HUDEP-2 (cell line): Measurements from ENCODE around the gene MARK2.

Experiments
- DNase-seq, 76 experiments: peaks; one replicate each; lab custom pipeline; 2025; ENCODE audit not compliant: unreplicated experiment in 76 of 76; lab: John Stamatoyannopoulos, UW

Gene MARK2

DNA sequence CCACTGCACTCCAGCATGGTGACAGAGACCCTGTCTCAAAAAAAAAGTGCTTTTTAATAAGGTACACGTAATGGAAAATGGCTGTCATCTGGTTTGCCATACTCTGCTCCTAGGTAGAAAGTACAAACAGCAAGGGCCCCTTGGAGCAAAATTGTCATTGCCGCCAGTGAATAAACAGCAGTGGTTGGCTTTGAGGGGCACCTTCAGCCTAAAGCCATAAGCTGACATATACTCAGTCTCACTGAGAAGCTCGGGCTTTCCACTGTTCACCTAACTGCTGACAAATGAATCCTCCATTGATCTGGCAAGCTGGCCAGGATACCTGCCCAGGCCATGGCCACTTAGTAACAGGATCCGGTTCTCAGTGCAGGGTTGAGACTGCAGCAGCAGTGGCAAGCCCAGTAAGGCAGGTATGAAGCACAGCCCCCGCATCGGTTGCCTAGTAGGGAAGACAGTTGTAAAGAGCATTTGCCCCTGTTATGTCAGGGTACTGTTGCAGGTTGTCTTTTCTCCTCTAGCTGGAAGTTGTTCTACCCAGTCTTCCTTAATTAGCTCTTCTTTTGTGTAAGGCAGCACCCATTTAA, 38.8 kb downstream of the MARK2 start:
- no peak for DNase-seq

DNA sequence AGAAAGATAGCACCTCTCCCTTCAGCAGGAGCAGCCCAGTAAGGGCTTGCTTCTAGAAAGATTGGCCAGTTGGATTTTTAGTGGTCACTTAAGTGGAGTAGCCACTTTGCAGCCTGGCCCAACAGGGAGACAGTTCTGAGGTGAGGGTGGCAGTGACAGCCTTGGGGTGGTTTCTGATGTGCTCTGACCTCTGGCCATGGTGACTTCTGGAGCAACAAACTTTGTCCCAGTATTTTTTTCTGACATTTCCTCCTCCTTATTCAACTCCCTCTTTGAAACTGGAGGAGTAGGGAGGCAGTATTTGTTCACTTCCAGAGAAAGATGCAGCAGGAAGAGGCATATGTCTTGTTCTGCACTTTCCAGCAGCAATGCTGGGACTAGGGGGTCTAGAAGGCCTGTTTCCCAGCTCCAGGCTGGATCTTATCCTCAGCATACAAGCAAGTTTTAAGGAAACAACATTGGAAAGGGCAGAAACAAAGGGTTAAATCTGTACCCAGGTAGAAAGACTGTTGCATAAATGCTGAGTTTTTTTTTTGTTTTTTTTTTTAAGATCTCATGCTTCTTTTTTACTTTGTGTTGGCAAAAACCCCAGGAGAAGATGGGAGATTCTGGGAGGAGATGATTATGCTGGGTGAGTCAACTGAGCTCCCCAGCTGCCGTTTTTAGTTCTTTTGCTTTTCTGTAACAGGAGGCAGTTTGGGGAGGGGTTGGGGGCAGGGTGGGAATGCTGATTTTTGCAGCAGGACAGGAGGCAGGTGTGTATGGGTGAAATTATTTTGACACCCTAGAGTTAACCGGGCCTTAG, 40.9 kb downstream of the MARK2 start:
- DNase-seq: peak in 1 of 76 experiments; percentile 7

GRCh38 chr11:63880403-63880790, 41.5 kb downstream of the MARK2 start:
- DNase-seq: no peak

- DNase-seq: peak in 23 of 76 experiments; percentile 5 to 50 (median 21)
Measured at GRCh38 chr11:63882555-63883242, 43.8 kb downstream of the MARK2 start.

- no peak for DNase-seq
Measured at GRCh38 chr11:63883791-63884190, 44.9 kb downstream of the MARK2 start.

DNA sequence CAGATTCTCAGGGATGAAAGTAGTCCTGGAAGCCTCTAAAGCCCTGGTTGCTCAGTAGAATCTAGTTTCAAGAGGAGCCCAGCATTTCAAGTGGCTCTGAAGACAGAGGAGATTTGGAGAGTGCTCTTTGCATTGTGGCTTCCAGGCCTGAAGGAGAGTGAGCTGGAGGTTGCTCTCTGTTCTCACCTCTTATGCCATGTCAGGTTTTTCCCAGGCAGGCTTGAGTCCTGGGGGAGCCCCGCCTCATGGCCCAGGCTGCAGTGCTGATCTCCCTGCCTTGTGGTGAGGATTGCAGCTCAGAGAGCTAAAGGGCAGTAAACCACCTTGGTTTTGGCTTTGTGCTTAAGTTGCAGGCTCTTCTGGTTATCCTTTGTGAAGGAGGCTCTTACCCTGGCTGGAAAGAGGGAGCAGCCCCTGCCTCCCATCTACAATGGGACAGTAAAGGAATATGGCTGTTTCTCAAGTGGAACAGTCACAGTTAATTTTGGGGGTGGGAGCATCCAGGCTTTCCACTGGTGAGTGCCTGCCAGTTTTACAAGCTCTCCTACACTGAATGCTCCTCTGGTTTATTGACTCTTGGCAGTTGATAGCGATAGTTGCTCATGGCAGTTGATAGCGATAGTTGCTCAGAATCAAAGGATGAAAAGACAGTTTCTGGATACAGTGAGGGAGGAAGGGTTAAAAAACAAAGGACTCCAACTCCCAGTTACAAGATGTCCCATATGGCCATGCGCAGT, 45.5 kb downstream of the MARK2 start:
- no peak for DNase-seq

DNA sequence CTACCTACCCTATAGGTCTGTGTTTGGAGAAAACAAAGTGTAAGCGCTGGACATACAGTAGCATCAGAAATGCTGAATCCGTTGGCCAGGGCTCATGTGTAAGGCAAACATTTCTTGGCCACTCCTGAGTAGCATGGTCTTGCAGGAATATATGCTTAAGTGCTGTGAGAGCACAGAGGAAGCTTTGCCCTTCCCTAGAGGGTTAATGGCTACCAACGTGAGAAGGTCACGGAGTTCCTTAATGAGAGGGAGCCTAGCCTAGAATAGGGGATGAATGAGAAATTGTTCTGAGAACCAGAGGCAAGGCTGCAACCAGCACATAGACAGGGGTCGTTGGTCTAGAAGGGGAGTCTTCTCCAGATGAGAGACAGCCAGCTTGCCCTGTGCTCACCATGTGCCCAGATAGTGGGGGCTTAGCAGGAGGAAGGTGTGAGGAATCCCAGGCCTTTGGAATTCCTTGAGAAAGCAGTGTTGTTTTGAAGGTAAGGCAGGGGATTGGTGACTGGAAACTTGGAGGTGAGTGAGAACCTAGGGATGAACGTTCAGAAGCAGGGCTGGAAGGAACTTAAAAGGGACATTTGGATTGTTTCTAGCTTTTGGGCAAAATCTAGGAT, 48.6 kb downstream of the MARK2 start:
- no peak for DNase-seq

- DNase-seq: peak in 55 of 76 experiments; percentile 15 to 72 (median 47)
Measured at GRCh38 chr11:63888170-63889086, 49.5 kb downstream of the MARK2 start.

GRCh38 chr11:63889344-63889743, 50.4 kb downstream of the MARK2 start:
- no peak for DNase-seq

- no peak for DNase-seq
Measured at GRCh38 chr11:63890368-63890767, 51.5 kb downstream of the MARK2 start.

GRCh38 chr11:63892228-63892627, 53.3 kb downstream of the MARK2 start:
- DNase-seq: peak in 1 of 76 experiments; percentile 10

GRCh38 chr11:63893355-63893754, 54.4 kb downstream of the MARK2 start:
- no peak for DNase-seq

GRCh38 chr11:63896071-63896470, 57.2 kb downstream of the MARK2 start:
- peak in 10 of 76 experiments; percentile 8 to 43 (median 22) for DNase-seq

DNA sequence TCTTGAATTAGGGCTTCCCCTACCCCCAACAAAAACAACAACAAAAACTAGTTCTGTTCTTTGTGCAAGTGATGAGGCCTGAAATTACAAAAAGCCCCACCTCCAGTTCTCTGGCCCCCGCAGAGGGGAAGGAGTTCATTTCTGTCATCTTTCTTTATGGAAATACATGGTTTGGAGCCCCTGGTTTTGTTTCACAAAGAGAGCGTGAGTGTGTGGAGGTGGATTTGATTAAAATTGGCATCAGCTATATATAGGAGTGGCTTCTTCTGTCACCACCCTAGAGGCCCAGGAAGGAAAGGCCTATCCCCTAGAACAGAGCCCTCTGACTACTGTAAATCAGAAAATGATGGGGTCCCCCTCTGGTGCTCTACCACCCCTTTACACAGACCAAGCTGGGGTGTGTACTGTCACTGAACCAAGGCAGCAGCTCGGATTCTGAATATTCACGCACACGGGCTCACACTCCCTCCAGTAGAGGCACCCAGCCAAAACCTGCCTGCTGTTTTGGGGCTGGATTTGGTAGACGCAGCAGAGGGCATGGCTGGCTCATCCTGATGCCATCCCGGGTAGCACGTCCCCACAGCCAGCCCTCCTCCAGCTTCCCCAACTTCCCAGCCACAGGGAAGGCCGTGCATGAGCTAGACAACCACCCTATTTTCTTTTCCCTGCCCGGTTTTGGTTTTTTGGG, 58.7 kb downstream of the MARK2 start:
- DNase-seq: no peak

DNA sequence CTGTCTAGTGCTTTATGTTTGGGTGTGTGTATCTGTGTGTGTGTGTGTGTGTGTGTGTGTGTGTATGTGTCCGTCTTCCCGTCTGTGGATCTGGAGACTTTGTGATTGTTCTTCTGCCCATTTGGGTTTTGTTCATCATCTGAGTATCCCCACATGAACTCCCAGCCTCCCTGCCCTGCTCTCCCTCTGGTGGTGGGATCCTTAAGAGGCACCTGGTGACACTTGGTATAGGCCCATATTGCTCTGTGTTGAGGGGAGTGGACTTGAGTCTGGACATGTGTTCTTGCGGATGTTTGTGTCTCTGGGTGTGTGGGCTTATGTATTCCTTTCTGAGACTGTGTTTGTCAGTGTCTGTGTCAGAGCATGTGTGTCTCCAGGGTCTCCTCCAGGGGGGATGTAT, 62.8 kb downstream of the MARK2 start:
- DNase-seq: peak in 5 of 76 experiments; percentile 7 to 32 (median 18)

GRCh38 chr11:63903884-63904283, 65.0 kb downstream of the MARK2 start:
- DNase-seq: no peak

- no peak for DNase-seq
Measured at GRCh38 chr11:63904743-63905142, 65.8 kb downstream of the MARK2 start.

DNA sequence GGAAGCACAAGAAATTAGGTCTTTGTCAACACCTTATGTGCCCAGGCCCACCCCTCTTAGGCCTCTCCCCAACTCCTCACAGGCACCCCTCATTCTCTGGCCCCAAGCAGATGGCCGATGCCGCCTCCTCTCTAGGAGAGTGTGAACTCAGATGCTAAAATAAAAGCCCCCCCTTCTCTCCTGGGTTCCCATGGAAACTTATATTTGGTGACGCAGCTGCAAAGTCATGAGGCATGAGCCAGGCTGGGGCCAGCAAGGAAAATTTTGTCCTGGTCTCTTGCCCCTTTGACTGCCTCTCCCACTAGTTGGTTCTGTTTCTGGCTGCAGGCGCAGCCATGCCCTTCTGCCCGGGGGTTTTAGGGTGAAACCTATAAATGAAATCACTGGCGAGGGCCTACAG, 66.3 kb downstream of the MARK2 start:
- no peak for DNase-seq

DNA sequence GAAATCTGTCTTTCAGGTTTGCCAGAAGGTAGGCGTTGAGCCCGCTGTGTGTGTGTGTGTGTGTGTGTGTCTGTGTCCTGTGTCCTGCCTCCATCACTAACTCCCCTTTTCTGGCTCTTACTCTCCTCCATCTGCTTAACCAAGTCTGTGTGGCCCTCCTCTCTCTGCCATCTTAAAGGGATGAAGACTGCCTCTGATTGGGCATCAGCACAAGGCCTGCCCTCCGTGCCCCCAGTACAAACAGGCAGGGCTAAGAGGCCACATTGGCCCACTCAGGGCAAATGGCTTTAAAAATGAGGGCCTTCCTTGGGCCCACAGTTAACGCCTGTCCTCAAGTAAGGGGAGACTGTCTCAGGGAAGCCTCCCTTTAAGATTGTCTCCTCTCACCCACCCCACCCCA, 67.2 kb downstream of the MARK2 start:
- no peak for DNase-seq
